ENCODE results near the gene TSR3.

The TSR3 gene

DNA sequence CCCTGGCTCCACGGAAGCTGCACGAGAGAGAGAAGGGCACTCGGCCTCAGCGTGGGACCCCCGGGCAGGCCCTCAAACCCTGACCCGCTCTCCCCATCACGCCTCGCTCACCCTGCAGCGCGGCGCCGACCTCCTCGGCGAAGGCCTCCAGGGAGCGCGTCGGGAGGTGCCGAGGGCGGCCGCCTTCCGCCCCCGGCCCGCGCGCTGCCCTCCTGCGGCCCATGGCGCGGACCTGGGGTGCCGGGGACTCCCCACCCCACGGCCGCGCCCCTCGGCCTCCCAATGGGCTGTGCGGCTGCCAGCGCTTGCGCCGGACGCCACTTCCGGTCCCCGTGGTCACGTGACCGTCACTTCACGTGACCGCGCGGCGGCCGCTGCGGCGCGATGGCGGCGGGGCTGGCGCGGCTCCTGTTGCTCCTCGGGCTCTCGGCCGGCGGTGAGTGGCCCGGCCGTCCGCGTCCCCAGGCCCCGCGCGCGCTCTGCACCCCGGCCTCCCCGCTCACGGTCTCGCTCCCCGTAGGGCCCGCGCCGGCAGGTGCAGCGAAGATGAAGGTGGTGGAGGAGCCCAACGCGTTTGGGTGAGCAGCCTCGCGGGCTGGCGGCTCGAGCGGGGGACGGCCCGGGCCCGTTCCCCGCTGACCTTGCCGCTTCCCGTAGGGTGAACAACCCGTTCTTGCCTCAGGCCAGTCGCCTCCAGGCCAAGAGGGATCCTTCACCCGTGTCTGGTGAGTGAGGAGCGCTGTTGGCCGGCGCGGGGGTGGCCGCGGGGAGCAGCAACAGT is at the start of gene TSR3, which contains the start of gene GNPTG:
Gene TSR3, minus strand, starts transcription at position 297 of the 781 bp plus-strand sequence. Its CDS starts 74 bp downstream, at position 223.
Gene GNPTG, plus strand, starts transcription at position 350 of the 781 bp plus-strand sequence. Its CDS starts 35 bp downstream, at position 385.
- DNase-seq (ENCODE audit: low read depth) = peak; percentile 76

DNA sequence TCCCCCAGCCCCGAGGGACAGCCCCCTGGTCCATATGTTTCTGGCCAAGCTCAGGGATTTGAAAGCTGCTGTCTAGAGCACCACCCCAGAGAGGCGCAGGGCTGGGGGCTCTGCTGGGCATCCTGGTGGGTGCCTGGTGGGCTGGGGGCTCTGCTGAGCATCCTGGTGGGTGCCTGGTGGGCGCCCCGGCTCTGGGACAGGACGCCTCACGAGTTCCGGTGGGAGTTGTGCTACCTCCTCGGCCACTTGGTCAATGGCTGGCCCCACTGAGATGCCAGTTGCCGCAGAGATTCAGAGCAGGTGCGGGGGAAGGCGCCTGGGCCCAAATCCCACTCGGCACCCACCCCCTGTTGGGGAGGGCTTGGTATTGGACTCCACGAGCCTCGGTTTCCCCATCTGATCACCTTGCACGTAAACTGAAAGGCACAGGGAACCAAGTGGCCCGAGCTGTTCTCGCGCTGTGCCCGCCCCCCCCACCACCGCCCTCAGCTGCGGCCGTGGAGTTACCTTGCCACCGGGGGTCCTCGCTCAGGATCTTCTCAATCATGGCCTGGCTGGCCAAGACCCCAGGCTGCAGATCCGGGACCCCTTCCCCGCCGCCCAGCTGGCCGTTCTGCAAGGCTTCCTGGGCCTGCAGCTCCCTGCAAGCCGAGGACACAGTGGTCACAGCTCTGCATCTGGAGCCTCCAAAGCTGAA is 49.5 kb upstream of the TSR3 start:
- no peak for DNase-seq (ENCODE audit: low read depth)

DNA sequence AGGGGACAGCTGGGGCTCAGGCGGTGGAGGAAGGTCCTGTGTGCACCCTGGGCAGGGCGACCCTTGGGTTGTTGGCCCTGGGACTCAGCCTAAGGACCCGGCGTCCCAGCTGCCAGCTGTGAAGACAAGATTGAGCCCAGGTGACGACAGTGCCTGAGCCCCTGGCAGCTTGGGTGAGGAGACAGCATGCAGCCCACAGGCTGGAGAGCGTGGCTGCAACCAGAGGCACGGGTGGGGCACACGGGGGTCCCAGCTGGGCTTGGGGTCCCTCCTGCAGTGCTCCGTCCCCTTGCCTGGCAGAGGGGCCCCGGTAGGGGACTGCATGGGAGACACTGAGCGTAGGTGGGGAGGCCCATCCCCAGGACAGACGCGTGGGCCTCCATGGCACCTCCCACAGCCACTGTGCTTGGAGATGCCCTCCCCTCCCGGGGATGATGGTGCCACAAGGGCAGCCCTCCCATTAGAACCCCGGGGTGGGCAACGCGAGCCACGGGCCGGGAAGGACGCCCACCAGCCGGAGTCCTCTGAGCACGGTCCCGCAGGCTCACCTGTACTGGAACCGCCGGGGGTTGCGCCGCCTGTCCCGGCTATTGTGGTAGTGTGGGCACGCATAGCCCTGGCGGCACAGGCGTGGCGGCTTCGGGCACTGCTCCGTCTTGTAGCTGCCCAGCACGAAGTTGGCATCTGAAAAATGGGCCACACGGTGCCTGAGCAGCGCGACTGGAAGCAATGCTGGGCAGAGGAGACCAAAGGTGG is 47.3 kb upstream of the TSR3 start:
- DNase-seq (ENCODE audit: low read depth) = no peak

DNA sequence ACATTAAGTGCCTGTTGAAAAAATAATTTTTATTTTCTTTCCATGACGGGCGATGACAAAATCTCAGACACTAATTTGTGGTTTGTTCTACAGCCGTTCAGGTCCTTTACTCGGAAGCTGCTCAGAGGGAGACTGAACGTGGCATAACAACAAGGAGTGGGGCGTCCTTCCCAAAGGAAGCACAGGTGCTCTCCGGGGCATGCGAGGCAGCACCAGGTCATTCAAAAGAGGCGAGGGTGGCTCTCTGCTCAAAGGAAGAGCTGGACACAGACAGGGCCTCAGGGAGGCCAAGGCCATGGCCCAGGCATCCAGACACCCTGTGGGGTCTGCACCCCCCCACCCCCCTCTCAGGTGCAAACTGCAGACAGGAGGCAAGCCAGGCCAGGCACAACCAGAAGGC is 46.7 kb upstream of the TSR3 start:
- DNase-seq (ENCODE audit: low read depth) = no peak

DNA sequence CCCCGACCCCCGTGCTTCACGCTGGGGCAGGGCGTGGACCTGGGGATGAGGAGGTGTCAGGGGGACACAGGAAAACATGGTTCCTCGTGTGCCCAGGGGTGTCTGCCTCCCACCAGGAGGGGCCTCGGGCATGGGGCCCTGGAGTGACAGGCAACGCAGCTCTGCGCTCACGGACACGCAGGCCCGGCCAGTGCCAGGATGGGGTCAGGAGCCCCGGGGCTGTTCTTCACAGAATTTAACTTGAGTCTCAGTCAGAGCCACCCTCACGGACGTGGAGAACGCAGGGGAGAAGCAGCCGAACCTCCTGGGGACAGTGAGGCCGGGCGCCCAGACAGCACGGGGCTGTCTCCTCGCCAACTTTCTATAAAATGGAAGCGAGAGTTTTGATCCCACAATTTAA is 46.1 kb upstream of the TSR3 start:
- DNase-seq (ENCODE audit: low read depth) = no peak

DNA sequence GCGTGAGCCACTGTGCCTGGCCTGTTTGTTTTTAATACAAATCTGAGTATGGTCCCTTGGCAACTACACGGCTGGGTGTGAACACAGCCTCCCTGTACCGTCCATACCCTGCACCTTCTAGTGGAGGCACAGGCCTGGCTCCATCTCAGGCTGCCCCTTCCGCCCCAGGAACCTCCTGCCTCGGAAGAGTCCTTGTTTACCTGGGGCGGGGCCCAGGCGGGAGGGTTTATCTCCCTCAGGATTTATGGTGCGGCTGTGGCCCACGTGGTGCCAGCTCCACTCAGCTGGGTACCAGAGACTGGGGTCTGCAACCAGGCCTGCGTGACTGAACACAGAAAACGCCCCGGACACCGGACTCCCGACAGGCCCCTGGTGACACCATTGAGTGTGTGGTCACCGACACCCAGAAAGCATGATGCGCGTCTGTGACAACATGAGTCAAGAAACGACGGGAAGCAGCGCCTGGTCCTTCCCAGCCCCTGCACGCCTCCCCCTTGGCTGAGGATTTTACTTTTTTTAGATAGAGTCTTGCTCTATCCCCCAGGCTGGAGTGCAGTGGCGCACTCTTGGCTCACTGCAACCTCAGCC is 43.9 kb upstream of the TSR3 start:
- DNase-seq (ENCODE audit: low read depth) = no peak

DNA sequence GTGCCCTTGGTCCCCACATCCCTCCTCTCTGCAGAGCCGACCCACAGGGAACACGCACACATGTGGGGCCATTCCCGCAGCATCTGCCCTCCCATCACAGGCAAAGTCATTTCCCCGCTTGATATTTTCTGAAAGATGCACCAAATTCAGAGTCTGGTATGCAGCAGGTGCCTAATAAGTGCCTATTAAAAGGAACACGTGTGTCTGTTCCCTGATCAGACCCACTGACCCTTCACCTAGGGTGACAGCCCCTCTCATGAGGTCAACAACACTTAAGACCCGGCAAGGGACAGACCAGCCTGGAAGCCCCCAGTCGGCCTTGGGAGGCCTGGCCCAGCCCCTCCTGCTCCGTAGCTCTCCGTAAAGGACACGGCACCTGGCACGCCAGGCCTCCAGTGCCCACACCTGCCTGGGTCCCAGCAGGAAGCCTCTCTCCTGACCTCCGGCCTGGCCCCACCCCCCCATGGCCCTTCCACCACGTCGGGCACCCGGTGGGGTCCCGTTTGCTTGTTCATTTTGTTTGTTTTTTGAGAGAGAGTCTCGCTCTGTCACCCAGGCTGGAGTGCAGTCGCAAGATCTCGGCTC is 42.8 kb upstream of the TSR3 start:
- DNase-seq (ENCODE audit: low read depth) = no peak

DNA sequence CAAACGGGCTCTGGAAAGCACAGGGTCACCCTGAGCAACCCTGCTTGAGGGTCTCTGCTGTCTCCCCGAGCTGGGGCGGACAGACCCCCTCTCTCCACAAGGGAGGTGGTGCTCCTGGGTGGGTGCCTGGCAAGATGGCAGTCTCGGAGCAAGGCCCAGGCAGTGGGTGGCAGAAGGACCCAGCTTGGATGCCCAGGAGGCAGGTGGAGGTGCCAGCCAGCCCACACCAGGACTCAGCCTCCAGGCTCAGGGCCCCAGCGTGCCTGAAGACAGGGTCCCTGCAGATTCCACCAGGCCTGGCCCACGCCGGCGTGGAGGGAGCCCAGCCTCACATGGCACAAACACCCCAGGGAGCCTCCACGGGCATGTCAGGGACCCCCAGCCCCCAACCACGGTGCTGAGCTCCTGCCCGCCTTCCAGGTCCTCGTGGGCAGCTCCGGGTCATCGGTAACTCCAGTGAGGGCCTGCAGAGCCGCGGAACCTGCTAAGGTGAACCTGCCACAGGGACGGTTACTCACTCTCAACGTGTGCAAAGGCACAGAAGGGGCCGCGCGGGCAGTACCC is 42.0 kb upstream of the TSR3 start:
- DNase-seq (ENCODE audit: low read depth) = no peak

DNA sequence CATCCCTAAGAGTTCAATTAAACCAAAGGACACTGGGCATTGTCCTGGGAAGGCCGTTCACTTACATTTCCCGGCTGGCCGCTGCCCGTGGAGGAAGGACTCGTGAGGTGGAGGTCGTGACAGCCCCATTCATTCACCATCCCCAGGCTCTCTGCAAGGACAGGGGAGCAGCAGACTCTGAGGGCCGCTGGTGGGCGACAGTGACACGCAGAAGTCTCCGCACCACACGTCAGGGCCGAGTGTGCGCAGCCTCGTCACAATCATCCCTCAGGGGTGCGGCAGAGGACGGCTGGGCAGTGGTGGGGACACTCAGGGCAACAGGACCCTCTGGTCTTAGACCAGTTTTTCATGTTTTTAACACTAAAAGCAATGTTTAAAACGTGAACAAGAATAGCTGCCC is 41.1 kb upstream of the TSR3 start:
- no peak for DNase-seq (ENCODE audit: low read depth)

DNA sequence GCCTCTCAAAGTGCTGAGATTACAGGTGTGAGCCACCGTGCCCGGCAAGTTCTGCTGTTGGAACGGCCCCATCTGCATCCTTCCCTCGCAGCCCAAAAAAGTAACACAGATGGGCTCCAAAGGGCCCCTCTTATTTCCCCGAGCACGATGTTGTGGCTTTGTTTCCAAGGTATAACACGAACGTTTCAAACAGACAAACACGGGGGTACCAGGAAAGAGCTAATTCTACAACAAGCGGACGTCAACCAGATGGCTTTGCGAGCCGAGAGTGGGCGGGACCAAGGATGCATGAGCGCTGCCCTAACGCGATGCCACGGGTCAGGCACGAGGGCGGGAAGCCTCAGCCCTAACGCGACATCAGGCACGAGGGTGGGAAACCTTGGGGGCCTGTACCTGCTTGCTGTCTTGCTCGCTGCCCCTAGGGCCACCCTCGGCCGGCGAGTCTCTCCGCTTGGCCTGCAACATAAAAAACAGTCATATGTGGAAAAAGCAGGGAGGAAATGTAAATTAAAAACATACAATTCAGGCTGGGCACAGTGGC is 38.6 kb upstream of the TSR3 start:
- no peak for DNase-seq (ENCODE audit: low read depth)

DNA sequence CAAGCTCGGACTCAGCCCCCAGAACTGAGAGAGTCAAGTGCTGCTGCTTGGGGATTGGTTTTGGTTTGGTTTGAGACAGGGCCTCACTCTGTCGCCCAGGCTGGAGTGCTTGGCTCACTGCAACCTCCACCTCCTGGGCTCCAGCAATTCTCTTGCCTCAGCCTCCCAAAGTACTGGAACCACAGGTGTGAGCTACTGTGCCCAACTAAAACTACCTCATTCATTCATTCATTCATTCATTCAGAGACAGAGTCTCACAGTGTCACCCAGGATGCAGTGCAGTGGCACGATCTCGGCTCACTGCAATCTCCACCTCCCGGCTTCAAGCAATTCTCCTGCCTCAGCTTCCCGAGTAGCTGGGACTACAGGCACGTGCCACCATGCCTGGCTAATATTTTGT is 38.1 kb upstream of the TSR3 start:
- DNase-seq (ENCODE audit: low read depth) = no peak

DNA sequence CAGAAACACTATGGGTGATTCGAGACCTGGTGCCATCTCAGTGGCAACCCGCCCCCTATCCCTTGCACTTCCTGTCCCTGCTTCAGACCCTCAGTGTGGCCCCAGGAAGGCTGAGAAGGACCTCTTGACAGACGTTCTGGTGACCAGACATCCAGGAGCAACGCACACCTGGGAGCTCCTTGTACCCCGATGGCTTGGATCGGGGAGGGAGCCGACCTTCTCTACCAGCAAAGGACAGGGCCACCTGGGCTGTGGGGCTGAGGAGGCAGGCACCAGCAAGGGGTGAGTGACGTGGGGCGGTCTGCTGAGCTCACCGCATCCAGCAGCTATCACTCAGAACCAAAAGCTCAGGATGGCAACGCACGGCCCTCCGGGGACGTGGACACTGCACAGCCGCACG is 35.7 kb upstream of the TSR3 start:
- no peak for DNase-seq (ENCODE audit: low read depth)

DNA sequence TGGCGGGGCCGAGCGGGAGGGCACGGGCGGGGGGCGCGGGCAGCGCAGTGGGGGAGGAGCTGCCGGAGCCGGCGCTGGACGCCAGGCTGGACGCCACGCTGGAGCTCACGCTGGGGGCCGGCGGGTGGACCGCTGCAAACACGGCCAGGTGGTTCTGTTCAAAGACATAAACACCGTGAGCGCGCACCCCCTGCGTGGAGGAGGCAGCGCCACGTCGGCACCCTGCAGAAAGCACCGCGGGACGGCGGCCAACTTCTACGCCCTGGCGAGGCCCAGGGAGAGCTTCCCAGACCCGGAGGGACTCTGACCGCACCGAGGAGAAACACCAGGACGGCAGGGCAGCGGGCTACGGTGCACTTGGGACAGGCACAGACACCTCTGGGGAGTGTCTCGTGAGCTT is 33.6 kb upstream of the TSR3 start:
- DNase-seq (ENCODE audit: low read depth) = no peak

DNA sequence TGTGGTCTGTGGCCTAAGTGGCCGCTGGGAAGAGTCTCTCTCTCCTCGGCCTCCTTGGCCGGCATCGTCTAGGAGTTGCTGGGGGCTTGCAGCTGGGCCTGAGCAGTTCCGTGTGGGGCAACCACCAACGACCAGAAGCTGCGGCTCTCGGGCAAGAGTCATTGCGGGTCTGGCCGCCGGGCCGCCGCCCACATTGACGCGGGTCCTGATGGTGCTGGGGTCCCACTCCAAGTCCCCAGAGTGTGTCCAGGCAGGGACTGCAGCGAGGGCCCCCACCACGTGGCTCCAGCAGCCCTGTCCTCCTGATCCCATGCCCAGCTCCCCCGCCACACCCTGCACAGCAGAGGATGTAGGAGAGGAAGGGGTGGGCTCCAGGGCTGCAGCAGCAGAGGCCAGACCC is 31.9 kb upstream of the TSR3 start:
- no peak for DNase-seq (ENCODE audit: low read depth)

DNA sequence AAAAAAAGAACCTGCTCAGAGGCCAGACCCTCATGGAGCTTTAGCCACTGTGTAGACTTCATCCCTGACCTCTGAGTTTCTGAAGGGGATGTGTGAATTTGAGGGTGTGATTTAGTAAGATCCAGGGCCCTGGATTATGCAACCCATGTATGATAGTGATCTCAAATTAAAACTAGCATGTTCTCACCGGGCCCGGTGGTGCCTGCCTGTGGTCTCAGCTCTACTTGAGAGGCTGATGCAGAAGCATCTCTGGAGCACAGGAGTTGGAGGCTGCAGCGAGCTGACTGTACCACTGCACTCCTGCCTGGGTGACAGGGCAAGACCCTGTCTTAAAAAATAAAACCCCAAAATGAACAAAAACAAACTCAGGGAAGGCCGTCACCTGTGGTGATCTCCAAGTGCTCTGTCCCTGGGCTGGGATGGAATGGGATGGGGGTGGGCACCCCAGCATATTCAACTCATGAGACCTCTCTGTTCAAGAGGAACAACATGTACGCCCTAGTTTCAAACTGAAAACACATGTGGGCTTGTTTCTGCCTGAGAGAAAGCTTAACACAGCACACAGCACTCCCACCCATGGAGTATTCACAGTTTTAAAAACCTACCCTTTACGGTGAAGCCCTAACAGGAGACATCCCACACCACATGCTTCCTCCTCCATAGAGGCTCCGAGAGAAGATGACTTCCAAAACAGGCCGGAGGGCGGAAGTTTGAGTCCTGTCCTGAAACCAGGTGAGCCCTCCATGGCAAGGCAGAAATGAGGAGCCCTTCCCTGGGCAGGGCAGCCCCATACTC is 30.1 kb upstream of the TSR3 start:
- no peak for DNase-seq (ENCODE audit: low read depth)

DNA sequence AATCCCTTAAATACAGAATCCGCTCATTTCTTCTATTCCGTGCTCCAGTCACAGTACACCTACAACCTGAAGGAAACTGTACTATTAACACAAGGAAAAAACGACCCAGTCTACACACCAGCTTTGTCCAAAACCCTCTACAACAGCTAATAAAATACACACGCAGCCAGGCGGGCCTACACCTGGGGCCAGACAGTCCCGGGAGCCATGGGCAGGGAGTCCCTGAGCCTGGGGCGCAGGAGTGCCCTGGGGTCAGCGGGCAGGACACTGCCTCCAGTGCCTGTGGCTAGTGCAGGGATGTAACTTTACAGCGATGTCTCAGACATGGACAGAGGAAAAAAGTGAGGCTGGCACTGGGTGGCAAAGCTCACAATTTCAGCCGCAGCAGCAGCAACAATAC is 28.5 kb upstream of the TSR3 start:
- no peak for DNase-seq (ENCODE audit: low read depth)

DNA sequence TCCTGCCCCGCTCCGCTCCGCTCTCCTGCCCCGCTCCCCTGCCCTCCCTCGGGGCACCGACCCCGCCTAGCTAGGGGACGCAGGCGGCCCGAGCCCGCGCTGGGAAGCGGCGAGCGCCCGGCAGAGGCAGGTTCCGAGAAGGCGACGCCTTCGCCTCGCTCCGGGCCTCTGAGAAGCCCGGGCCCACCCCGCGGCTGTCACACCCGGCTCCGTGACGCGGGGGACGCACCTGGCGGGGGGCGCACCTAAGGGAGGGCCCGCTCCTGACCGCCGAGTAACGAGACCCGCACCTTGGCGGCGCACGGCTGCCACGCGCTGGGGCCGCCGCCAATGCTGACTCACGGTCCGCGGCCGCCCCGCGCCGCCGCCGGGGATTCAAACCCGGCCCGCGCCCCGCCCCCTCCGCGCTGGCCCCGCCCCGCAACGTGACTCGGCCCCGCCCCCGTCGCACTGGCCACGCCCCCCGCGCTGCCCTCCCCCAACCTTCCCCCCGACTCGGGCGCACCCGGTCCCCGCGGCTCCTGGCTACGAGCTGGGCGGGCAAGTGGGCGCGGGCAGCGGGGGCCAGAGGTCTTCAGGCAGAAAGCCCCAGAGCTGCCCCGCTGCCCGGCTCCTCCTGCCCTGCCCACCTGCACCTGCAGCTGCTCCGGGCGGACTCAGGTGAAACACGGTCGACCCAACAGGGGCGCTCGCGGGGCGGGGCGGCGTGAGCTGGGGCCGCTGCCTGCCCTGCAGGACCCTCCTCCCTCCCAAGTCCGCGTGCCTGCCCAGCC is 27.8 kb upstream of the TSR3 start:
- peak; percentile 45 for DNase-seq (ENCODE audit: low read depth)

DNA sequence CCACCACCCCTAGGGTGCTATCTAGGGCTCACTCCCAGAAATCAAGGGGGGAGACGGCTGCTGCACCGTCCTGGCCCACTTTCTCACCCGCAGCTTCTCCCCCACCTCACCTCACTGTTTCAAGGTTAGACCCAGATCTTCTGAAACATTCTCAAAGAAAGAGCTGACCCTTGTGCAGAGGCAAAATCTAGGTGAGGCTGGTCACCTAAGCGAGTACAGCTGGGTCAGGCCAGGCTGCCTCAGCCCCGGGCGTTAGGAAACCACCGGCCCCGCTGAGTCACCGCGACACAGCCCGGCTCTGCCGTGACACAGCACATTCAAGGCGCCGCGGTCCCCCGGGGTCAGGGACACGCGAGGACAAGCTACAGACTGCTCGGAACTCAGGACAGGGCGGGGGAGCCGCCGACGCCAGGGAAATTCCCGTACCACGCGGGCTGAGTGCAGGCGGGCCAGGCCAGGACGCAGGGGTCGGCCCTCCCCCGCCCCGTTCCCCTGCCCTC is 27.2 kb upstream of the TSR3 start:
- peak; percentile 55 for DNase-seq (ENCODE audit: low read depth)

DNA sequence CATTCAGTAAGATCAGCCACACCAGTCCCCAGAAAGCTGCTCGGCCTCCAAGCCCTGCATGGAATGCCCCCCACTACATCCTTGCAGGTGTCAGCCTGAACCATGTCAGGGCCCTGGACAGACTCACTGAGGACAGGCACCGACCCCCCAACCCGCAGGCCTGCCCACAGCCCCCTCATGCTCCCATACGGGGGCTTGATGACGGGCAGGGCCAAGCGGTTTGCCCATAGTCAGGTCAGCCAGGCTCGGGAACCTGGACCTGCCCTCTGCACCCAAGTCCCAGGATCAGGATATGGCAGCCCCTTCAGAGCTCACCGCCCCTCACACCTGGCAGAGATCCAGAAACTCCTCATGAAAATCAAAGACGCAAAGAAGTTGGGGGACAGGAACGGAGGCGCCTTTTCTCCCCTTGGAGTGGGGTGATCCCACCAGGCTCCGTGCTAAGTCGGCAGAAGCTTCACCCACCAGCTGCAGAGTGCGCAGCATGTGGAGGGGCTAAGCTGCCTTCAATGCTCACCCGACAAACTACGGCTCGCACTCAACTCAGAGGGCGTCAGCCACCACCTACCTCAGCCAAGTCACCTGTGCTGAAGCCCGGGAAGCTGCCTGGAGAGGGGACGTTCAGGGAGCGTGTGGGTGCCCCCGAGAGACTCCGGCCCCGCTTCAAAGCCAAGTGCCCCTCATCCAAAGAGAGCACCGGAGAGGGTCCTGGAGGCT is 26.6 kb upstream of the TSR3 start:
- no peak for DNase-seq (ENCODE audit: low read depth)

All from T-helper 22 cell (primary cell).